Urothelium cell line (cell line): ENCODE data around the gene FLVCR1.
"Not testable (repeated sequence)": the region's sequence is repeated elsewhere in the genome, so short reads cannot be mapped to it uniquely, and the experiment has no call there.

ENCODE experiments used
- DNase-seq: peaks from one replicate; pipeline ENCODE4 v3.0.0; 2011; ENCODE audit warnings: low spot score, mixed read lengths
- FAIRE-seq: peaks from 2 replicates; lab custom pipeline; 2011; peaks lifted over from hg19 to GRCh38; lab: Jason Lieb, UNC

FLVCR1 gene

DNA sequence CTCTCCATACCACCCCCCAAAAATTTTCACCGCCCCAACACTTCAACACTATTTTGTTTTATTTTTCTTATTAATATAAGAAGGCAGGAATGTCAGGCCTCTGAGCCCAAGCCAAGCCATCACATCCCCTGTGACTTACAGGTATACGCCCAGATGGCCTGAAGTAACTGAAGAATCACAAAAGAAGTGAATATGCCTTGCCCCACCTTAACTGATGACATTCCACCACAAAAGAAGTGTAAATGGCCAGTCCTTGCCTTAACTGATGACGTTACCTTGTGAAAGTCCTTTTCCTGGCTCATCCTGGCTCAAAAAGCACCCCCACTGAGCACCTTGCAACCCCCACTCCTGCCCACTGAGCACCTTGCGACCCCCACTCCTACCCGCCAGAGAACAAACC is 56.0 kb downstream of the FLVCR1 start:
- FAIRE-seq, DNase-seq: not testable (repeated sequence)

DNA sequence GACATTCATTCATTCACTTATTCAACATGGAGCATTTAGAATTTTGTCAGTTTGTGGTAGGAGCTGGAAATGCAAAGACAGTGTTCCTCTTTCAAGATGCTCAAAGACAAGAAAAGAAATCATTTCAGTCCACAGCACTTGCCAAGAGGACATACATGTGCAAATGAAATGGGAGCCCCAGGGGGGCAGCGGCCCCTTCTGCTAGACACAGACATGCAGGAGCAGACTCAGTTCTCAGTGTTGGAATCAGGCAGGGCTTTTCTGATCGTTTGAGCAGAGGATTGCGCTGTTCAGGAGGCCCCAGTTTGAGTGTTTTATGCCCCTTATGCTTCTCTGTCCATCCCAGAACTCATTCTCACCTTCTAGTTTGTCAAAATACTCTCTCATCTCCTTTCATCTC is 56.7 kb downstream of the FLVCR1 start:
- no peak for FAIRE-seq
- no peak for DNase-seq

DNA sequence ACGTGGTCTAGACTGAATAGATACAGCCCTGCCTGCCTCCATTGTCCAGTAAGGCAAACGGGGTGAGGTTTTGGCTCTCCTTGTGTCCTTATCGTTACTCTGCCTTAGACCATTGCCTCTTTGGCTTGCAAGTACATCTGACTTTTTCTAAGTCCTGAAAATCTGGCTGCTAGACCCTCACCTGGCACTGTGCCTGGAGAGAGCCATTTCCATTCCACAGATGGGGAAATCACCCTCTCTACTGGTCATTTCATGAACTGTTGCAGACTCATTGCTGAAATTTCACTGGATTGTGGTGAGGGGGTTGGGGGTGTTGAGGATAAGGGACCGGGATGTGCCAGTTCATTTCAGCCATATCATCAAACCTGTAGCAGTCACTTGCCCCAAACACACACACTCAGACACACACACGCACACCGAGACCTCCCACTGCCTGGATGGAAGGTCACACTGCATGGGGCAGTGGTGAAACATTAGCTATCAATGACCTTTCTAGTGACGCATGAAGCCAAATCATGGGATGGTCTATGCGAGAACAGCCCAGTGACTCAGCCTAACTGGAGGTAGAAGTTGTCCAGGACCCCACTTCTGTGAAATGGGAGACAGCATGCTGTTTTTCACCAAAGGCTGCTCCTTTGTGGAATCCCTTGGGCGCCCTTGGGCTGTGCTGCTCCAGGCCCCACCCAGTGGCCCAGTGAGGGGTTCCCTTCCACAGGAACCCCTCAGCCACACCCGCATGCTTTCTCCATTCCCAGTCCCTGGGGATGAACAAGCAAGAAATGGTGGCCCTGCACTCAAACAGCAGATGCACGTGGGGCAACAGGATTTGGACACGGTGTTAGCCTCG is 57.4 kb downstream of the FLVCR1 start:
- FAIRE-seq: no peak
- no peak for DNase-seq

DNA sequence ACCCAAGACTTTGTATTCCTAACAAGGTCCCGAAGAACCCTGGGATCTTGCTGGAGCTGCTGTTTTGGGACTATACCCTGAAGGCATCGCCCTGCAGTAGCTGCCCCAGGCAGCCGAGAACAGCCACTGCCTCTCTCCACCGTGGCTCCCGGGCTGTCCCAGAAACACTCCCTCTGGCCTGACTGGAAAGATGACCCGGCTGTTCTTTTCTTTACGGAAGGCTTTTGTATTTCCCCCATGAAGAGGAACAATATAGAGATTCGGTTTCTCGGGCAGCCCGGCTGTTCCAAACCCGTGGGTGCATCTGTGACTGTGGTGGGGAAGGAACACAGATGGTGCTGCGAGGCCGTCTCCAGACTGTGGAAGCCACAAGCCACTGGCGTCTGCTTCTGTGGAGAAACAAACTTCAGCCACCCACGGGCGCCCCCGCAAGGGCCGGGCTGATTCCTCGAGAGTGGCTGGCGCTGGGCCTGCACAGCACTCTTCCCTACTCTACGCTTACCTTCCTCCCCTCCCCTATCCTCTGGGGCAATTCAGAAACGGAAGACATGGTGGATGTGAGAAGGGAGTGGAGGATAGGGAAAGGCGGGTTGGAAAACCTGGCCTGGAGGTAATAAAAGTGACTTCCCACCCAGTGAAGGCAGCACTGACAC is 58.5 kb downstream of the FLVCR1 start:
- DNase-seq (no peak), FAIRE-seq (no peak)

DNA sequence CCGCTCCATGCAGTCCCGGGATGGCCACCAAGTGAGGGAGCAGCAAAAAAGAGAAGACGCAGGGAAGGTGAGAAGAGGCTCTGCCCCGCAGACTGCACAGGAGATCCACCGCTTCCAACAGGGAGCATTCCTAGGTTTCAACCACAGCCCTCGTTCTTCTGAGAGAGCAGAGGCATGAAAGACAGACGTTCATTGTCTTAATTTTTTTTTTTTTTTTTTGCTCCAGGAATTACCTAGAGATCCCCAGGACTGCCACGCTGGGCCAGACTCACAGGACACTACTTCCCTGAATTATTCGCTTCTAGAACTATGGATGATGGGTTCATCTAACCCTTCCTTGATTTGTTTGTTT is 59.0 kb downstream of the FLVCR1 start:
- DNase-seq (no peak), FAIRE-seq (no peak)

DNA sequence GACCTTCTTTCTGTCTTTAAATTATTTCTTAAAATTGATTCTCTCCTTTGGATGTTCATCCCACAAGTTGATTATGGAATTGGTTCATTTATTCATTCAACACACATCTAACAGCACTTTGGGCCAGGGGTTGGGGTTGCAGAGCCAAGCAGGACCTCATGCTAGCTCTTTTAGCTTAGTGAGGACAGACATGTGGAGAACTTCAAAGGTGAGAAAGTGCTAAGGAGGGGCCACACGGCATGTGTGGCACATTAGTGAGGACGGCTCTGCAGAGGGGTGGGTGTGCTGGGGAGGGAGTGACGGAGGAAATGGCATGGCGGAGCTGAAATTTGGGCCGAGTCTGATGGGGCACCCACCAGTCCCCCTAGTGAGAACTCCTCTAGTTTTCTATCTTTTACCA is 59.8 kb downstream of the FLVCR1 start:
- DNase-seq (no peak), FAIRE-seq (no peak)

DNA sequence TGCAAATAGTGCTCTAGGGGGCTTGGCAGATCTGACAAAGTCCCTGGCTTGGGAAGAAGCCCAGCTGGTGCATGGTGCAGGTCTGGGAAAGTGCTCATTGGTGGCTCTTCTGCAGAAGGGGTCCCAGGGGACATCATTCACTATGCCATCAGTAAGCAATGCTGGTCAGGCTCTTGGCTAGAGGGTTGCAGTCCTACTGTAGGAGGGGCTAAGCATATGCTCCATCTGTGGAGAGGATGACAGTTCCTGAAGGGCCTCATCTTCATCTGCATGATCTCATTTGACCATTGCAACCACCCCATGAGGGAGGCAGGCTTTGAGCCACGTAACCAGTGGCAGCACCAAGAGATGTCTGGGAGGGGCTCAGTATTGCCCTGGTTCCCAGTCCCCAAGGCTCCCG is 60.7 kb downstream of the FLVCR1 start:
- DNase-seq (no peak), FAIRE-seq (no peak)

DNA sequence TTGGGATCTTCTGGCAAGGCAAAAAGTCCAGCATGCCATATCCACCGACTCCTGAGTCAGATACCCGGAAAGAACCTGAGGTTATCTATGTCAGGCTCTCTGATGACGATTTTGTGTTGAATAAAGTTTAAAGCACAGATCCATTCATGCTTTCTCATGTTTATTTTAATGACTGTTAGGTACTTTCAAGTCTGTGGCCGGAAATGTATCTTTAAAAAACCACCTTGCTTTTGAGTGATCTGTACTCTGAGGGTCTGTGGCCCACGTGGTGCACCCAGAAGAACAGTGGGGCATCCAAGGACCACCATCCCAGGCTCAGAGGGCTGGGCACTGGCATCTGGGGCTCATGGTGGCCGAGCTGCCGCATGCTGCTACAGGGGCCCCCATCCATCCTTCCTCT is 62.2 kb downstream of the FLVCR1 start:
- no peak for FAIRE-seq
- DNase-seq: no peak

DNA sequence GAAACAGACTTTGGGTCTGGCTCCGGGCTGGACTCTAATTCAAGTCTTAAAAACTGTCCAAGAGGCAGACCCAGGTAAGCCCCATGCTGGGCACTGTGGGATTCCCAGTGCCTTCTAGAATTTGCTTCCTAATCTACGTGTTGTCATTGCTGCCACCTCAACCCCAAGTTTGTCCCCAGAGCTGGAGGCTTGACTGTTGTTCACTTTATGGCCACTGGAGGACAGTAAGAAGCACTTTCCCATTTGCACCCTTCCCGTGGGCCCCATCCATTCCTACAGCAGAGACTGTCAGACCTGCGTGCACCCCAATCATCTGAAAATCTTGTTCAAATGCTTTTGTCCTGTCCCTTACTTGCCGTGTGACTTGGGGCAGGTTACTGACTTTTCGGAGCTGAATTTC is 62.8 kb downstream of the FLVCR1 start:
- DNase-seq: no peak
- no peak for FAIRE-seq

DNA sequence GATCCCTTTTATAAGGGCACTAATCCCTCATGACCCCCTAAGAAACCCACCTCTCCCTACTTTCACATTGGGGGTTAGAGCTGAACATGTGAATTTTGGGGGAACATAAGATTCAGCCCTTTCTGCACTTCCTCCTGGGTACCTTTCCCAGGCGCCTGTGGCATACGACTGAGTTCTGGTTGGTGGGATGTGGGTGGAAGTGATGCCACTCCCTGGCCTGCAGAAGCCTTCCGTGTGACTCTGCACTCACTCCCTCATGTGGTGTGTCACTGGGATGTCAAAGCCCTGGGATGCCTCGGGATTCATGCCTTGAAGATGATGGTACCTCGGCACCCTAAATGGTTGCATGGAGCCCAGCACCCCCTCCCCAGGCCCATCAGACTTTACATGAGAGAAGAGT is 63.9 kb downstream of the FLVCR1 start:
- FAIRE-seq (no peak), DNase-seq (no peak)

DNA sequence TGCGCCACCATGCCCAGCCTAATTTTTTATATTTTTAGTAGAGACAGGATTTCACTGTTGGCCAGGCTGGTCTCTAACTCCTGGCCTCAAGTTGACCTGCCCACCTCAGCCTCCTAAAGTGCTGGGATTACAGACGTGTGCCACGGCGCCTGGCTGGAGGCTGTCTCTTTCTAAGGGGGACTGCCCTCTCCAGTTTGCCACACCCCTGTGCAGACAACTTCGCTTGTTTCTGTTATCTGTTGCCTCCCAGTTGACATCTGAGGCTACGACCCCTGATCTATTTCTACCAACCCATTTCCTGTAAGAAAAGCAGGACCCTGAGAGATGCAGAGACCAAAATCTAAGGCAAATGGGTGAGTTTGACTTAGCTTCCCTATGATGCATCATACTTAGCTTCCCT is 68.3 kb downstream of the FLVCR1 start:
- no peak for DNase-seq
- FAIRE-seq: no peak

DNA sequence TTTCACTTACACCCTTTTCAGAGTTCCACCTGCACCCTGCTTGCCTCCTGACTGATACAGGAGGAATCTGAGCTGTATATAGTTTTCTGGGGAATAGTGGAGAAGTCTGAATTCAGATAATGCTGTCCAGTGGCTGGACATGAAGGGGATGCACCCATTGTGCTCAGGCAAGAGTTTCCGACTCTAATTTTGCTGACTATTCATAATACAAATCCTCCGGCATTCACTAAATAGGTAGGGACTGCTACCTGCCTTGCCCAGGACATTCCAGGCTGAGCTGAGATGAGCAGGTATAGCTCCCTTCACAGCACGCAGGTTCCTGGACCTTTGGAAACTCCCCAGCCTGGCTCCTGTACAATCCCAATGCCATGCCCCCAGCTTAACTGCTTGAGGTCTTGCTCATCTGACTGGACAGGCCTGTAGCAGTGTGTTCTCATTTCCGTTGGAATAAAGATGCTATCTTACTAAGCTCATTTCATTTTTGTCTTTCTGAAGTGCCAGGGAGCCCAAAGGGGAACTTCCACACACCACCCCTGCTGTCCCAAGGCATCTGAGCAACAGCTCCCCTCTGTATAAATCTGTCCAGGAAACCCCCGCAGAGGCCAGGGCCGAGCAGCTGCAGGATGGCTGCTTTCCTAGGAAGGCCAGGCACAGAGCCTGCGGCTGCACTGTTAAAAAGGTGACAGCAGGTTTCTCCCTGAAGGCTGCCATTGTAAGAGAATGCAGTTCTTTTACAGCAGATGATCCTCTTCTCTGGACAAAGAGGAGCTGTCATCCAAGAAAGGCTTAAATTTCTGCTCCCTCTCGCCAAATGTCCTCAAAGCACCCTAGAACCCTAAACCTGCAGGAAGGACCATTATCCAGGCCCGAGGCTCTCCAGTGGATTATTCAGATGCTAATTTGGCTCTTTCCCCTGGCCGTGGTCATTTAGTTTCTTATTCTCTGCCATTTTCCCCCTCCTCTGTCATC is 70.5 kb downstream of the FLVCR1 start:
- DNase-seq: no peak
- FAIRE-seq: no peak

DNA sequence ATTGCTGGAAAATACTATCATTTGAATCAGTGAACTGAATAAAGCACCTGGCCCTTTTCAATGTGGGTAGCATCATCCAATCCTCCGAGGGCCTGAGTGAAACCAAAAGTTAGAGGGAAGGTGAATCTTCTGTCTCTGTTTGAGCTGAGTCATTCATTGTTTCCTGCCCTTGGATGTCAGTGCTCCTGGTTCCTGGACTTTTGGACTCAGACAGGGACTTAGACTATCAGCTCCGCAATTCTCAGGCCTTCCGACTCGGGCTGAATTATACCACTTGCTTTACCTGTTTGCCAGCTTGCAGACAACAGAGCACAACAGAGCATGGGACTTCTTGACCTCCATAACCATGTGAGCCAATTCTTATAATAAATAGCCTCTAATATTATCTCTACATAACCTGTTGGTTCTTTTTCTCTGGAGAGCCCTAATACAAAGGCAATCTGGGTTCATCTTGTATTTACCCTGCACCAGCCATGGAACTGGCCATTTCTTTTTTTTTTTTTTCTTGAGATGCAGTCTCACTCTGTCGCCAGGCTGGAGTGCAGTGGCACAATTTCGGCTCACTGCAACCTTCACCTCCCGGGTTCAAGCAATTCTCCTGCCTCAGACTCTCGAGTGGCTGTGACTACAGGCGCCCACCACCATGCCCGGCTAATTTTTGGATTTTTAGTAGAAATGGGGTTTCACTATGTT is 73.1 kb downstream of the FLVCR1 start:
- no peak for FAIRE-seq
- DNase-seq: no peak

DNA sequence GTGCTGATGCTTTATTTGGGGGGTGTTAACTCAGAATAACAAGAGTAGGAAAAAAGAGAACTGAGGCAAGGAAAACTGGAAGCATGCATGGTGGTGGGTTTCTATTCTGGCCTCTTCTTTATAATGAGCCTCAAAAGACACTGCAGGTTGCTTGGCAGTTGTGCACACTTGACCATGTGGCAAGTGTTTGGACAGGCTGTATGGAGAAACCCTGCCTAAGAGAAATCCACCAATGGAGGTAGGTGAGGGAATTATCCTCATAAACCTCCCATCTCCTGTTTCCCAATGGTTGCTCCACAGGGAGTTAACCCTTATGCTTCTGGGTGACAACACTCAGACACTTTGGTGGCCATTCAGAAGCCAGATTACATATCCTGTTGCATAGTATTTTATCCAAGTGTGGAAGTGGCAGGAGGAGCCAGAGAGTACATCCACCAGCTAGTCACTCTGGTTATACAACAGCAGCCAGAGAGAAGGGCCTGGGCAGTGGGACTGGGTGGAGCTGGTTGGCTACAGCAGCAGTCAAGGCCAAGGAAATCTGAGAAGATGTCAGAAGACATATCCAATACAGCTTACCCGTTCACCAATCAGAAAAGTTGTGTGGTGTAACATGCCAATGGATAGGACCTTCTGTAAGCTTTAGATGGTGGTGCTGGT is 75.9 kb downstream of the FLVCR1 start:
- no peak for FAIRE-seq

DNA sequence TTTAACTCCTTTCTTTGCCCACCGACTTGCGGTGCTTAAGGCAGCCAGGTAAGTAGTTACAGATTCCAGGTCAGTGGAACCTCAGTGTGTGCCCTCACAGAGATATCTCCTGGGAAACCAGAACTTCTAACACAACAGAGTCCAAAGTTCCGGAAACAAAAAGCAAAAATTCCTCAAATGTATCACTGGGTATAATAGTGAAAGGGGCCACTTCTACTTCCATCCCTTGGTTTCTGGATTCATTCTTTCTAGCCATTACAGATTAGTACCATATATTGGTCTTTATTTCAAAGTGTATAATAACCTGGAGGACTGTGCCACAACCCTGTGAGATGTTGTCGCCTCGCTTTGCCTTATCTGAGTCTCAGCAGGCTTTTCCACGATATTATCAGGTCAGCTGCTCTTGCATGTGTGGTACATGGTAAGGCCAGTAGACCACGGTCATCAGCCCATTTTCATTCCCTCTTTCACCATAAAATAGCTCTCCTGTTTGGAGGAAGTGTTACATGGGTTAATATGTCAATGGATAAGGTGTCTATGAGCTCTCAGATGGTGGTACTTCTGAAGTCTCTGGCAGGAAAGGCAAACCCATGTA is 77.4 kb downstream of the FLVCR1 start:
- FAIRE-seq (no peak), DNase-seq (no peak)

More for the DNA sequence above, 75.9 kb downstream of the FLVCR1 start:
- DNase-seq: no peak

DNA sequence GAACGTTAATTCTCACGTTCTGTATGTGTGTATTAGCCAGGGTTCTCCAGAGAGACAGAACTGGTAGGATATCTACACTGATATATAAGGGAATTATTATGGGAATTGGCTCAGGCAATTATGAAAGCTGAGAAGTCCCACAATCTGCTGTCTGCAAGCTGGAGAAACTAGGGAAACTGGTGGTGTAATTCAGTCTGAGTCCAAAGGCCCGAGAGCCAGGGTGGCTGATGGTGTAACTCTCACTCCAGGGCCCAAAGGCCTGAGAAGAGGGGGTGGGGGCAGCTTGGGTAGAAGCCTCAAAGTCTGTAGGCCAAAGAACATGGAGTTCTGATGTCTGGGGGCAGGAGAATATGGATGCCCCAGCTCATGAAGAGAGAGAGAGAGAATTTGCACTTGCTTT is 79.0 kb downstream of the FLVCR1 start:
- DNase-seq (no peak), FAIRE-seq (no peak)

DNA sequence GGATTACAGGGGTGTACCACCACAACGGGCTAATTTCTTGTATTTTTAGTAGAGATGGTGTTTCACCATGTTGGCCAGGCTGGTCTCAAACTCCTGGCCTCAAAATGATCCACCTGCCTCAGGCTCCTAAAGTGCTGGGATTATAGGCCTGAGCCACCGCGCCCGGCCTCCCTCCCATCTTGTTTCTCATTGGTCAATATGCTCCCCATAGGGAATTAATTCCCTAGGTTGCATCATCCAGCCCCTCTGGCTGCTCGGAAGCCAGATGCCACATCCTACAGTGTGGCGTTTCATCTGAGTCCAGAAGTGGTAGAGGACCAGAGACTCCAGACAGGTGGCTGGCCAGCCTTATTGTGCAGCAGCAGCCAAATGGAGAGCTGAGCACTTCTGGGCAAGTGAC is 80.8 kb downstream of the FLVCR1 start:
- FAIRE-seq (no peak), DNase-seq (no peak)

DNA sequence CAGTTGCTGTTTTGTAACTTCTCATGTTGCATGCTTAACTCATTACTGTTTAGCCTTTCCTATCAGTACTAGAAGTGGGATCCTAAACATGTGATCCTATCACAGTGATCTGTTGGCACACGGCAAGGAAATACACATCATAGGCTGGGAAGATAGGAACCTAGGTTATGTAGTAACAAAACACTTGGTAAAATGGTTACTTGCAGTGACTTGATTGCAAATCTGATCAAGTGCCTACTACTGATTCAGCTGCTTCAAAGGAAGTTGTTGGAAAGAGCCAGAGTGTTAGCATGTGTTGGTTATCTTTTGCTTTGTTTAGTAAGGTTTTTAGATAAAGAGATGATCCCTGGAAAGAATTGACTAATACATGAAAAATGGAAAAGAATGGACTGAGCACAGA is 83.4 kb downstream of the FLVCR1 start:
- FAIRE-seq: no peak
- DNase-seq: no peak

DNA sequence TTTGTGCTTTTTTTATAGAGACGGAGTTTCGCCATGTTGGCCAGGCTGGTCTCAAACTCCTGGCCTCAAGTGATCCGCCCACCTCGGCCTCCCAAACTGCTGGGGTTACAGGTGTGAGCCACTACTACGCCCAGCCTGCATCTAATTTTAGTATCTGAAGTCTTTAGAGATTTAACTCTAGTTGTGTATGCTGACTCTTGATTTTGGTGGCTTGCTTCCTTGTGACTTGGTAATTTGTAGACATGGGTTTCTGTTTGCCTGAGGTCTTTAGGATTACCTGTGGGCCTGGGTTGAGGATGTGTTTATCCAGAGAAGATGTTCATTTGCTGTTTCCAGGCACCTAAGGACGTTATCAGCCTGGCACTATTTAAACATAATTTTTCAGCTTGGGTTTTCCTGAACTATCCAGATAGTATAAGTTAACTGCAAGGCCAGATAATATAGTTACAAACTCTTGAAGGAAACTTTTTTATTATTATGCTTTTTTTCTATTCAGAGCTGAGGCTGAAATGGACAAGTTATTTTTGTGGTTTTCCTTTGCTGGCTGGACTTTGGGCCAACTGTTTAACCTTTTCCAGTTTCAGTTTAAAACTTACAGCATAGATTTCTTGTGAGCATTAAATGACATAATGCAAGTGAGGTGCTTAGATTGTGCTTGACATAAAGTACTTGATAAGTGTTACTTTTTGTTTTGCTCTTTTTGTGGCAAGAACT is 84.8 kb downstream of the FLVCR1 start:
- no peak for DNase-seq
- no peak for FAIRE-seq

DNA sequence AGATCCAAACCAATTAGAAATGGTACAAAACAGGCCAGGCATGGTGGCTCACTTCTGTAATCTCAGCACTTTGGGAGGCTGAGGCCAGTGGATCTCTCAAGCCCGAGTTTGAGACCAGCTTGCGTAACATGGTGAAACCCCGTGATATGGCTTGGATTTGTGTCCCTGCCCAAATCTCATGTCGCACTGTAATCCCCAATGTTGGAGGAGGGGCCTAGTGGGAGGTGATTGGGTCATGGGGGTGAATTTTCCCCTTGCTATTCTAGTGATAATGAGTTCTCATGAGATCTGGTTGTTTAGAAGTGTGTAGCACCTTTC is 85.3 kb downstream of the FLVCR1 start:
- DNase-seq: no peak
- FAIRE-seq: no peak
